ENCODE results near the gene LENG1.

Gene LENG1

DNA sequence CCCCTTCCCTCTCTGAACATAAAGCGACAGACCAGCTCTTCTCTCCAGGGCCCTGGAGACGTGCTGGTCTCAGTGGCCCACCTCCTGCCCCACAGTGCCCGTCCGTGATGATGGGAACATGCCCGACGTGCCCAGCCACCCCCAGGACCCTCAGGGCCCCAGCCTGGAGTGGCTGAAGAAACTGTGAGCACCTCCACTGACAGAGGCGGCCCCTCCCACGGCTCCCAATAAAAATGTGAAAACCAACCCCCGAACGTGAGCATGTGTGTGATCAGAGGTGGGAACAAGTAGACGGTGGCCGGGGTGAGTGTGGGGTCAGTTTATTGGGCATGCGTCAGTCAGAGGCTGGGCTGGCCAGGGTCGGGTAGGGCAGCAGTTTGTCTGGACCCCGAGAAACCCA is 52.8 kb downstream of the LENG1 start:
- DNase-seq = no peak

- DNase-seq = no peak
Measured at GRCh38 chr19:54105796-54106195, 53.7 kb downstream of the LENG1 start.

Measured in CD4-positive, alpha-beta T cell treated with Interleukin-4 for 1 hour (primary cell).